Upper lobe of left lung (tissue), 4 donors: Measurements from ENCODE around the gene GPR17.

Source experiments
- POLR2A ChIP-seq, 4 donors: fragments of 450-650 bp; IDR thresholded peaks; one replicate each; pipeline ENCODE4 v1.5.1; 2016 to 2017; ENCODE audit warnings: antibody characterized with exemption in 4 of 4, mild to moderate bottlenecking in 2 of 4
- POLR2AphosphoS5 ChIP-seq, 2 donors: sonication (generic); formaldehyde crosslinking; IDR thresholded peaks; one replicate each; pipeline ENCODE4 v1.5.1; 2017; ENCODE audit warnings: antibody characterized with exemption in 2 of 2
- TF ChIP-seq, protein P1 (sequence below), 6 experiments: fragments of 450-650 bp in 4 of 6; fragments of 200-600 bp in 2 of 6; sonication (generic) in 2 of 6; IDR thresholded peaks; one replicate each; pipeline ENCODE4 v1.5.1; 2016 to 2019; ENCODE audit warnings: antibody characterized with exemption in 6 of 6

GRCh38 chr2:127641846-127642507 is 4.0 kb upstream of the GPR17 start:
- TF ChIP-seq, protein P1, sequence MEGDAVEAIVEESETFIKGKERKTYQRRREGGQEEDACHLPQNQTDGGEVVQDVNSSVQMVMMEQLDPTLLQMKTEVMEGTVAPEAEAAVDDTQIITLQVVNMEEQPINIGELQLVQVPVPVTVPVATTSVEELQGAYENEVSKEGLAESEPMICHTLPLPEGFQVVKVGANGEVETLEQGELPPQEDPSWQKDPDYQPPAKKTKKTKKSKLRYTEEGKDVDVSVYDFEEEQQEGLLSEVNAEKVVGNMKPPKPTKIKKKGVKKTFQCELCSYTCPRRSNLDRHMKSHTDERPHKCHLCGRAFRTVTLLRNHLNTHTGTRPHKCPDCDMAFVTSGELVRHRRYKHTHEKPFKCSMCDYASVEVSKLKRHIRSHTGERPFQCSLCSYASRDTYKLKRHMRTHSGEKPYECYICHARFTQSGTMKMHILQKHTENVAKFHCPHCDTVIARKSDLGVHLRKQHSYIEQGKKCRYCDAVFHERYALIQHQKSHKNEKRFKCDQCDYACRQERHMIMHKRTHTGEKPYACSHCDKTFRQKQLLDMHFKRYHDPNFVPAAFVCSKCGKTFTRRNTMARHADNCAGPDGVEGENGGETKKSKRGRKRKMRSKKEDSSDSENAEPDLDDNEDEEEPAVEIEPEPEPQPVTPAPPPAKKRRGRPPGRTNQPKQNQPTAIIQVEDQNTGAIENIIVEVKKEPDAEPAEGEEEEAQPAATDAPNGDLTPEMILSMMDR (IDR thresholded peaks at IDR 0.05): no peak
- no peak for TF ChIP-seq POLR2AphosphoS5 (IDR thresholded peaks at IDR 0.05)
- TF ChIP-seq POLR2A (IDR thresholded peaks at IDR 0.05): no peak
